ENCODE results near the gene CNTRL. TPM values are rescaled to one million over a fixed set of nuclear protein-coding genes. Genes with fewer than 3 reads are reported as not detected.

CNTRL gene
- polyA plus RNA-seq, 1 donor from 2014 or later, result 16.0 TPM

GRCh38 chr9:121189660-121190059, 114.9 kb downstream of the CNTRL start:
- H3K9me3 ChIP-seq (ENCODE audit: low read length), result no peaks in the 10 kb centered on the region
- no peaks in the 10 kb centered on the region for H3F3A ChIP-seq (ENCODE audit: insufficient read depth, low read length, poor library complexity, severe bottlenecking)
- H3K36me3 ChIP-seq (ENCODE audit: insufficient read depth, low read length), result peaks cover 7% of the 10 kb centered on the region
- TF ChIP-seq EP300 (conservative IDR thresholded peaks at IDR 0.05; ENCODE audit: poor library complexity, severe bottlenecking), result no peak
- no peak for TF ChIP-seq RAD21 (conservative IDR thresholded peaks at IDR 0.05)
- TF ChIP-seq MXI1 (conservative IDR thresholded peaks at IDR 0.05; ENCODE audit: poor library complexity, severe bottlenecking), result no peak
- no peak for TF ChIP-seq SMC3 (conservative IDR thresholded peaks at IDR 0.05; ENCODE audit: poor library complexity)
- no peak for TF ChIP-seq EZH2 (IDR thresholded peaks at IDR 0.05; ENCODE audit: borderline replicate concordance, insufficient read depth, low read length, poor library complexity, severe bottlenecking)
- no peak for TF ChIP-seq CTCF (IDR thresholded peaks at IDR 0.05; ENCODE audit: poor library complexity, severe bottlenecking)
- TF ChIP-seq REST (IDR thresholded peaks at IDR 0.05; ENCODE audit: borderline replicate concordance), result no peak
- TF ChIP-seq TAF1 (IDR thresholded peaks at IDR 0.05; ENCODE audit: low read depth), result no peak
- H3K79me2 ChIP-seq (replicated peaks; ENCODE audit: insufficient read depth, low read length), result peaks cover 83% of the 10 kb centered on the region
- H3K9me2 ChIP-seq (ENCODE audit: insufficient read depth, low read length), result no peaks in the 10 kb centered on the region
- H3K4me3 ChIP-seq (ENCODE audit: low read length), result no peak overlapping the region
- H2AFZ ChIP-seq (ENCODE audit: low read depth, low read length), result no peak overlapping the region
- H4K20me1 ChIP-seq (ENCODE audit: insufficient read depth), result peaks cover 20% of the 10 kb centered on the region
- no peak overlapping the region for H3K4me2 ChIP-seq (ENCODE audit: low read length)
- no peak overlapping the region for H3K27ac ChIP-seq (ENCODE audit: low read length)
- no peaks in the 10 kb centered on the region for H3K27me3 ChIP-seq (ENCODE audit: insufficient read depth, low read depth, low read length)
- H3K9ac ChIP-seq (ENCODE audit: low read length), result no peak overlapping the region

GRCh38 chr9:121191235-121191634, 116.5 kb downstream of the CNTRL start:
- peak overlapping the region; percentile 72 for H3K4me2 ChIP-seq (ENCODE audit: low read length)
- H3K27ac ChIP-seq (ENCODE audit: low read length), result no peak overlapping the region
- no peaks in the 10 kb centered on the region for H3K27me3 ChIP-seq (ENCODE audit: insufficient read depth, low read depth, low read length)
- no peaks in the 10 kb centered on the region for H3F3A ChIP-seq (ENCODE audit: insufficient read depth, low read length, poor library complexity, severe bottlenecking)
- TF ChIP-seq MXI1 (conservative IDR thresholded peaks at IDR 0.05; ENCODE audit: poor library complexity, severe bottlenecking) (no peak), POLR2AphosphoS5 (IDR thresholded peaks at IDR 0.05) (no peak), CTCF (IDR thresholded peaks at IDR 0.05; ENCODE audit: poor library complexity, severe bottlenecking) (no peak), REST (IDR thresholded peaks at IDR 0.05; ENCODE audit: borderline replicate concordance) (no peak), EP300 (conservative IDR thresholded peaks at IDR 0.05; ENCODE audit: poor library complexity, severe bottlenecking) (no peak), TAF1 (IDR thresholded peaks at IDR 0.05; ENCODE audit: low read depth) (no peak), SMC3 (conservative IDR thresholded peaks at IDR 0.05; ENCODE audit: poor library complexity) (no peak), RAD21 (conservative IDR thresholded peaks at IDR 0.05) (no peak), EZH2 (IDR thresholded peaks at IDR 0.05; ENCODE audit: borderline replicate concordance, insufficient read depth, low read length, poor library complexity, severe bottlenecking) (no peak)
- H3K79me2 ChIP-seq (replicated peaks; ENCODE audit: insufficient read depth, low read length), result peaks cover 89% of the 10 kb centered on the region
- H3K9ac ChIP-seq (ENCODE audit: low read length), result no peak overlapping the region
- no peaks in the 10 kb centered on the region for H3K9me2 ChIP-seq (ENCODE audit: insufficient read depth, low read length)
- no peak overlapping the region for H3K4me3 ChIP-seq (ENCODE audit: low read length)
- H3K9me3 ChIP-seq (ENCODE audit: low read length), result no peaks in the 10 kb centered on the region
- no peak overlapping the region for H2AFZ ChIP-seq (ENCODE audit: low read depth, low read length)
- H4K20me1 ChIP-seq (ENCODE audit: insufficient read depth), result peaks cover 23% of the 10 kb centered on the region
- no peaks in the 10 kb centered on the region for H3K36me3 ChIP-seq (ENCODE audit: insufficient read depth, low read length)

All from neural cell (in vitro differentiated cells).